Stimulated activated CD4-positive, alpha-beta T cell treated with anti-CD3 and anti-CD28 coated beads, TNF-alpha, amount 100 ng/mL, for 24 hours (primary cell): Measurements from ENCODE around the gene SLC19A1.

Source experiments
- DNase-seq, 3 experiments: peaks; one replicate each; pipeline ENCODE4 v3.0.0-alpha.2; 2020; ENCODE audit warnings: low read depth in 3 of 3

The SLC19A1 gene

DNA sequence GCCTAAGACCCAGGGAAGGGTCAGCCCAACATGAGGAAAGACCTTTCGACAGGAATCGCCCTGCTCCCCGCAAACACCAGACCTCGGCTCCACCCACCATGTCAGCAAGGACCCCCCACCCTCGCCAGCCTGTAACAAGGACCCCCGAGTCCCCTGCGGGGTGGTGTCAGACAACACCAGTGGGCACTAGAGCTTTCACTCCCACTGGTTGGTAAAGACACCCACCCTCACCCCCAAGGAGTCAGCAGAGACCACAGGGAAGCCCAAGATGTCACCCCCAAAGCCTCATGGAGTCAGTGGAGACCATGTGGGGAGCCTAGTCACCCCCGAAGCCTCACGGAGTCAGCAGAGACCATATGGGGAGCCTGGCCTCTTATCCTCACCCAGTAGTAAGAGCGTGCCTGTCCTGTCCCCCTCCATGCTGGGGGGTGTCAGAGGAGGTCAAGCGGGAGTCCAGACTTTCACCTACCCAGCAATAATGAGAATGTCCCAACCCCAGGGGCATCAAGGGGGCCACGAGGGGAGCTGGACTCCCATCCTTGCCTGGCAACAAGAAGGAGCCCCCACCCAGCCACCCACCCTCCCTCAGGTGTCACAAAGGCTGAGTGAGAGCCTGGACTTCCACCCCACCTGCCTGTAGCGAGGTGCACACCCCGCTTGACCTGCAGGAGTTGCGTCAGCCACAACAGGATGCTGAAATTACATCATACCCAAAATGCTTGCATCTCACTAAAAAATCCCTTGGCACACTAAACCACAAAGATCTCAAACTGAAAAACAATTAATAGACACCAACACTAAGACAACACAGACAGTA lies 24.8 kb downstream of the SLC19A1 start:
- DNase-seq: no peak

DNA sequence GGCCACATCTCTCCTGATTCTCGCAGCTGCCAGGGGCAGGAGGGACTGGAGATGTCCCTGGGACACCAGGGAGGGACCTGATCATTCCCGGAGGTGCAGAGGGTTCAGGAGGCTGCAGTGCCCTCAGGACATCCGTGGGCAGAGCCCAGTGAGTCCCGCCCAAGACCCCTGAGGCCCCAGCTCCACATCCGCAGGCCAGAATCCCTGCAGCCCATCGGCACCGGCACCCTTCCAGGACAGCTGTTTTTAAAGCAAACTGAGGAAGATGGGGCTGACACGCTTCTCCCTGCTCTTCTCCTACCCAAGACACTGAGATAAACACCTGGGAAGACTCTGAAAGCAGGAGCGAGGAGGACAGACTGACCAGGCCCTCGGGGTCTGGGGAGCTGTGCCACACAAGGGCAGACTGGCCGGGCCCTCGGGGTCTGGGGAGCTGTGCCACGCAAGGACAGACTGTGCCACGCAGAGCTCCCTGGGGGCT lies 25.5 kb downstream of the SLC19A1 start:
- no peak for DNase-seq

DNA sequence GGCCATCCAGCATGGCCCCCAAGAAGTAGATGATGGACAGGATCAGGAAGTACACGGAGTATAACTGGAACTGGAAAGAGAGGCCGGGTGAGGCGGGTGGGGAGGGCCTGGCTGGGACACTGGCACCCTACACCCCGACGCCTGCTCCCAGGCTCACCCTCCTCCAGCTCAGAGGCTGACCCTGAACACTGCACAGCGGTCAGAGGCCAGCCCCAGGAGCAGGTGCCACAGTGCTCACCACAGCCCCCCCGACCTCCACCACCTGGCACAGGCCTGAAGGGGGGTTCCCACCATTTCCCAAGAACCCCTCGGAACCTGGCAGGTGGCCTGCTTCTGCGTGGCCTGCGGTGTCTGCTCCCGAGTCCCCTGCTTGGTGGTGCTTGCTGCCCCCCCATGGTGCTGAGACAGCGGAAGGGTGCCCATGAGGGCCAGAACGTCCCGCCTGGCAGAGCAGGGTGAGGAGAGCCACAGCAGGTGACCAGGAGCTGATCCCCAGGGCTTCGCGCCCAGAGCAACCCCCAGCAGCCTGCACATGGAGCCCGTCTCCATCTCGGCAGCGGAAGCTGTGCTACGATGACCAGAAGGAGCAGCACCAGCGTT lies 26.1 kb downstream of the SLC19A1 start:
- DNase-seq: no peak

DNA sequence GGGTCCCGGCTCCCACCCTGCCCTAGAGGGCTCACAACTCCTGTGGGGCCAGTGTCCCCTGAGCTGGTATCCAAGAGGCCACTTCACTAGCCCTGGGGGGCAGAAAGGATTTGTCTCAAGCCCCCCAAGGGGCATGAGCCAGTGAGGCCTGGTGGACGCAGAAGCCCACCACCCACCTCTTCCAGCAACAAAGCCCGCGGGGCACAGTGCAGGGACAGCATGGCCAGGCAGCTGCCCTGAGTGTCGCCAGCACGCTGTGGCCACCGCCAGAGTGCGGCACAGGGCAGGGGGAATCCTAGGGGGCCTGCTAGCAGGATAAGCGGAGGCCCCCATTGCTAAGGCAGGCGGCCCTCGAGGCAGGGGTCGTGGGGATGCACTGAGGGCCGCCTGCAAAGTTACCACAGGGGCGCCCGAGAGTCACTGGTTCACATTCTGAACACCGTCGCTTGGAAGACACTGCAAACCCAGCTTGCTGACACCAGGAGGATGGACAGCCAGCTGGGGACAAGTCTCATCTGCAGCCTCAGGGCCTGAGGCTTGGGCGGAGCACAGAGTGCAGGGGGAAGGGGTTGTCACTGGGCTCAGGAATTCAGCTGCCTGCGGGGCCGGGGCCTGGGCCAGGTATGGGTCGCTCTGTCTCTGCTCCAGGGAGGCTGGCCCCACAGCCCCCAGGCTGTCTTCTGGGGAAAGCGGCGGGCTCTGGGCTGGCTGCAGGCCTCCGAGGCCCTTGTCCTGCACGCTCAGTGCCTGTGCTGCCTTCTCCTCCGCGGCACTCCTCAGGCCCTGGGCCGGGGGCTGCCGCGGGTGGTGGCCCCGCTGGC lies 26.8 kb downstream of the SLC19A1 start:
- DNase-seq: no peak

- no peak for DNase-seq
Observed at GRCh38 chr21:45514311-45515021, 27.8 kb downstream of the SLC19A1 start.

GRCh38 chr21:45513741-45514310 lies 28.4 kb downstream of the SLC19A1 start:
- no peak for DNase-seq

DNA sequence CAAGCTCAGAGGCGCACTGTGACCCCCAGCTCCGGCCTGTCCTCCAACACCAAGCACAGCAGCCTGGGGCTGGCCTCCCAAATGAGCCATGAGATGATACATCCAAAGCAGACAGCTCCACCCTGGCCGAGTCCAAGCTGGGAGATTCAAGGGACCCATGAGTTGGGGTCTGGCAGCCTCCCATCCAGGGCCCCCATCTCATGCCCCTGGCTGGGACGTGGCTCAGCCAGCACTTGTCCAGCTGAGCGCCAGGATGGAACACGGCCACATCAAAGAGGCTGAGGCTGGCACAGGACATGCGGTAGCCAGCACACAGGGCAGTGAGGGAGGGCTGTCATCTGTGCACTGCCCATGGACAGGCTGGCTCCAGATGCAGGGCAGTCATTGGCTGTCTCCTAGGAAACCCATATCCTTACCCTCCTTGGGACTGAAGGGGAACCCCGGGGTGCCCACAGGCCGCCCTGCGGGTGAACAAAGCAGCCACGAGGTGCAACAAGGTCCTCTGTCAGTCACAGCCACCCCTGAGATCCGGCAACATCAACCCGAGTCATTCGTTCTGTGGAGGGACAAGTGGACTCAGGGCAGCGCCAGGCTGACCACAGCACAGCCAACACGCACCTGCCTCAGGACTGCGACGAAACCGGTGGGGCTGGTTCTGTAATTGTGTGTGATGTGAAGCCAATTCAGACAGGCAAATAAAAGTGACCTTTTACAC lies 29.1 kb downstream of the SLC19A1 start:
- DNase-seq: no peak

DNA sequence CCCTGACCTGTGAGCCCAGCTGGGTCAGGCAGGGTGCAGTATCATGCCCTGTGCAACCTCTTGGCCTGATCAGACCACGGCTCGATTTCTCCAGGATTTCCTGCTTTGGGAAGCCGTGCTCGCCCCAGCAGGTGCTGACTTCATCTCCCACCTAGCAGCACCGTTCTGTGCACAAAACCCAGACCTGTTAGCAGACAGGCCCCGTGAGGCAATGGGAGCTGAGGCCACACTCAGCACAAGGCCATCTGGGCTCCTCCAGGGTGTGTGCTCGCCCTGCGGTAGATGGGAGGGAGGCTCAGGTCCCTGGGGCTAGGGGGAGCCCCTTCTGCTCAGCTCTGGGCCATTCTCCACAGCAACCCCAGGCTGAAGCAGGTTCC lies 29.6 kb downstream of the SLC19A1 start:
- DNase-seq: no peak

DNA sequence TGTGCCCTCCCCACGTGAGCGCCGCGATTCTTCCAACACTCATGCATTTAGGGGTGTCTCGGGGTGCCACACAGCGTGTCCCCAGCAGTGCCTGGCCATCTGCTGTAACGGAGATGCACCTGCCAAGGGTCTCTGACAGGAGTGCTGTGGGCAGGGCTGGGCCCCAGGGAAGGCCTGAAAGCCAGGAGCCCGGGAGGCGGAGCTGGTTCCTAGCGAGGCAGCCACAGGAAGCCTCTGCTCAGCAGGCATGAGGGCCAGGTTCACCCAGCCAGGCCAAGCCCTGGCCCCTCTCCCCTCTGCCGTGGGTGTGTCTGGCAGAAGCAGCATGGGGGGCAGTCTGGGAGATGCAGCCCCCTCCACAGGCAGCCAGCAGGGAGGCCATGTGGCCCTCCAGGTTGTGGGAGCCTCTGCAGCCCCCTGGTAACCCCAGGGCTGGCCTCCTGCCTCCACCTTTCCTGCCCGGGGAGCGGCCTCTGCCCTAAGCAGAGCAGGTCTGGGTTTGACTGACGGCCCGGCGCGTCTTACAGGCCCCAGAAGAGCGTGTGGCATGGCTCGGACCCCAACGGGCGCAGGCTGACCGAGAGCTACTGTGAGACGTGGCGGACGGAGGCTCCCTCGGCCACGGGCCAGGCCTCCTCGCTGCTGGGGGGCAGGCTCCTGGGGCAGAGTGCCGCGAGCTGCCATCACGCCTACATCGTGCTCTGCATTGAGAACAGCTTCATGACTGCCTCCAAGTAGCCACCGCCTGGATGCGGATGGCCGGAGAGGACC lies 30.4 kb downstream of the SLC19A1 start:
- no peak for DNase-seq

DNA sequence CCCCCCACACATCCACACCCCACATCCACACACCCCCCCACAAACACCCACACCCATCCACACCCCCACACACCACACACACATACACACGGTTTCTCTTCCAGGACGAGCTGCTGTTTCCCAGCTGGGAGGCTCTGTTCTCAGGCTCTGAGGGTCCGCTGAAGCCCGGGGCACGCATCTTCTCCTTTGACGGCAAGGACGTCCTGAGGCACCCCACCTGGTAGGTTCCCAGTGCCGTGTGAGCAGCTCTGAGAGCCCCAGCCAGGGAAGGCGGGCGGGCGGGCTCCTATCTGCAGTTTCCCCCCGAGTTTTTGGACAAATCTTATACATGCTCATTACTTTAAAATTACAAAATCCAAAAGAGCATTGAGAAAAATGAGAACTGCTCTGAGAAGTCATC lies 31.2 kb downstream of the SLC19A1 start:
- DNase-seq: no peak

DNA sequence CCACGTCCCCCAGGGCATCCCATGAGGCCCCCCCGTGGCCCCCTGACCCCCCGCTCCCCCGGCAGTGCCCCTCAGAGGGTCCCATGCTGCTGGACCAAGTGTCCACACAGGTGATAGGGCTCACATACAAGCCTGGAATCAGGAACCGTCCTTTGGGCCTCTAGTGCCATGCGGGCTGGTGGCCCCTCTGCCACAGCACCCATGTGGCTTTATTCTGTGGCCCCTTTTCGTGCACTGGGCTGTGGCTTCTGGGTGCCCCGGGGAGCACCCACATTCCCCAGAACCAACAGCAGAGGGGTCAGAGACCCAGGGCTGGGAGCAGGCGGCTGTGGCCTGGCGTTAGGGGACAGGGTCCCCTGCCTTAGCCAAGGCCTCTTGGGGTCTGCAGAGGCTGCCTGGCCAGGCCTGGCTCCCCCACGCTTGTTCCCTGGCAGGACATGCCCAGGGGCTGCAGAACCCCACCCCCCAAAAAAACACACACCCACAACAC lies 31.7 kb downstream of the SLC19A1 start:
- no peak for DNase-seq

GRCh38 chr21:45509566-45510465 lies 32.4 kb downstream of the SLC19A1 start:
- no peak for DNase-seq

- DNase-seq: no peak
Observed at GRCh38 chr21:45508607-45509565, 33.4 kb downstream of the SLC19A1 start.

DNA sequence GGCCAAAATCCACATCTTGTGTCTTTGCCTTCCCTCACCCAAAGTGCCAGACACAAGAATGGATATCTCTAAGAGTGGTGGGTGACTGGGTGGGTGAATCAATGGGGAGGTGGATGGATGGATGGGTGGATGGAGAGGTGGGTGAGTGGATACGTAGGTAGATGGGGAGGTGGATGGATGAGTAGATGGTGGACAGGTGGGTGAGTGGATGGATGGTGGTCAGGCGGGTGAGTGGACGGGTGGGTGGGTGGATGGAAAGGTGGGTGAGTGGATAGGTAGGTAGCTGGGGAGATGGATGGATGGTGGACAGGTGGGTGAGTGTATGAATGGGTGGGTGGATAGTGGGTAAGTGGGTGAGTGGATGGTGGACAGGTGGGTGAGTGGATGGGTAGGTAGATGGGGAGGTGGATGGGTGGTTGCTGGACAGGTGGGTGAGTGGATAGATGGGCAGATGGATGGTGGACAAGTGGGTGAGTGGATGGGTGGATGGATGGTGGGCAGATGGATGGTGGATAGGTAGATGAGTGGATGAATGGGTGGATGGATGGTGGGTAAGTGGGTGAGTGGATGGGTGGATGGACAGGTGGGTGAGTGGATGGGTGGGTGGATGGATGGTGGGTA lies 34.2 kb downstream of the SLC19A1 start:
- DNase-seq: no peak

DNA sequence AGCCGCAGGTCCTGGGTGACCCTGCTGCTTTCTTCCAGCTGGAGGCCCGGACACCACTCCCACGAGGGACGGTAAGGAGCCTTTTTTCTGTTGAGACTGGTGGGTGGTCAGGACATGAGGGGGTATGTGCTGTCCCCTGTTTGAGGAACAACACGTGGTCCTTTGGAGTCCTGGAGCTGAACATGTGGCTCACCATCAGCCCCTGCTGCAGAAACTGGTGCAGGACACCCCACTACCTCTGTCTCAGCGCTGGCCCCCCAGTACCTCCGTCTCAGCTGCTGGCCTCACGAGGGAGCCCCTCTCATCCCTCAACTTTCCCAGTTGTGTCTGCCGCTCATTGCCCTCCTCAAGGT lies 34.7 kb downstream of the SLC19A1 start:
- no peak for DNase-seq

DNA sequence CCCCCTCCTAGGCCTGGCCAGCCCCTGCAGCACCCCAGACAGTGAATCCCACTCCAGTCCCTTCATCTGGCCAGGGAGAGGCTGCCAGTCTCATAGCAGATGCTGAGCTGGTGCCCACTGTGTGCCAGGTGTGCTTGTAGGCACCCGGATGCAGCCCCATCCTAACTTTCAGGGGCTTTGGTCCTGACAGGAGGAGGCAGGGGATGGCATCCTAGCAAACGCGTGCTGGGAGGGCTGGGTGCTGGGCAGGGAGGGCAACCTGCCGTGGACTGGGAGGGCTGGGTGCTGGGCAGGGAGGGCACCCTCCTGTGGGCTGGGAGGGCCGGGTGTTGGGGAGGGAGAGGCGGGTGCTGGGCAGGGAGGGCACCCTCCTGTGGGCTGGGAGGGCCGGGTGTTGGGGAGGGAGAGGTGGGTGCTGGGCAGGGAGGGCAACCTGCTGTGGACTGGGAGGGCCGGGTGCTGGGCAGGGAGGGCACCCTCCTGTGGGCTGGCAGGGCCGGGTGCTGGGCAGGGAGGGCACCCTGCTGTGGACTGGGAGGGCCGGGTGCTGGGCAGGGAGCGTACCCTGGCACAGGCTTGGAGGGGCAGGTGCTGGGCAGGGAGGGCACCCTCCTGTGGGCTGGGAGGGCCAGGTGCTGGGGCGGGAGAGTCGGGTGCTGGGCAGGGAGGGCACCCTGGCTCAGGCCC lies 35.3 kb downstream of the SLC19A1 start:
- no peak for DNase-seq
